Stimulated activated CD4-positive, alpha-beta T cell treated with anti-CD3 and anti-CD28 coated beads, TNF-alpha, amount 100 ng/mL, for 48 hours (primary cell): Measurements from ENCODE around the gene EPS8L1.
A peak's percentile ranks its signal among the peaks of the same experiment; 100 is the strongest.
"Not testable (repeated sequence)": the region's sequence is repeated elsewhere in the genome, so short reads cannot be mapped to it uniquely, and the experiment has no call there.

Experiments
- DNase-seq, 3 donors: peaks; one replicate each; pipeline ENCODE4 v3.0.0-alpha.2; 2020; ENCODE audit warnings: low read depth in 3 of 3

The EPS8L1 gene

GRCh38 chr19:55050749-55051532, 24.7 kb upstream of the EPS8L1 start:
- no peak for DNase-seq

- DNase-seq = no peak
Observed at GRCh38 chr19:55053735-55054134, 21.9 kb upstream of the EPS8L1 start.

GRCh38 chr19:55056827-55057226, 18.8 kb upstream of the EPS8L1 start:
- no peak for DNase-seq

- DNase-seq = no peak
Observed at GRCh38 chr19:55058781-55059610, 16.7 kb upstream of the EPS8L1 start.

- not testable (repeated sequence) for DNase-seq
Observed at GRCh38 chr19:55060287-55060686, 15.4 kb upstream of the EPS8L1 start.

GRCh38 chr19:55062735-55063491, 12.8 kb upstream of the EPS8L1 start, which contains the start of gene RDH13:
RDH13 (minus strand) TSS chr19:55063148; CDS start chr19:55063032, 116 bp downstream.
- peak; percentile 98 to 100 (median 99) for DNase-seq

GRCh38 chr19:55063492-55063843, 12.2 kb upstream of the EPS8L1 start:
- no peak for DNase-seq

- DNase-seq = not testable (repeated sequence)
Observed at GRCh38 chr19:55065516-55065915, 10.2 kb upstream of the EPS8L1 start.

GRCh38 chr19:55066107-55066709, 9.5 kb upstream of the EPS8L1 start:
- DNase-seq = no peak

- no peak for DNase-seq
Observed at GRCh38 chr19:55067869-55068268, 7.8 kb upstream of the EPS8L1 start.

GRCh38 chr19:55068950-55069864, 6.5 kb upstream of the EPS8L1 start:
- DNase-seq = no peak

GRCh38 chr19:55069865-55070197, 5.8 kb upstream of the EPS8L1 start:
- DNase-seq = no peak

- DNase-seq = no peak
Observed at GRCh38 chr19:55070466-55071128, 5.1 kb upstream of the EPS8L1 start.

GRCh38 chr19:55071129-55071502, 4.6 kb upstream of the EPS8L1 start:
- no peak for DNase-seq

GRCh38 chr19:55071913-55072312, 3.8 kb upstream of the EPS8L1 start:
- DNase-seq = no peak

GRCh38 chr19:55076321-55076720, 652 bp downstream of the EPS8L1 start:
- no peak for DNase-seq

- DNase-seq = no peak
Observed at GRCh38 chr19:55077106-55077505, 1.4 kb downstream of the EPS8L1 start.

GRCh38 chr19:55078996-55079395, 3.3 kb downstream of the EPS8L1 start:
- no peak for DNase-seq

GRCh38 chr19:55079400-55080038, 3.9 kb downstream of the EPS8L1 start:
- DNase-seq = no peak
